Fibroblast of lung (primary cell): ENCODE measurements around the gene TNC.

ENCODE experiments used
- CTCF ChIP-seq, 2 donors: IDR thresholded peaks in 1 of 2; conservative IDR thresholded peaks in 1 of 2; 1 replicate in 1 of 2; 2 replicates in 1 of 2; pipeline ENCODE4 v1.5.1; 2011 to 2012; ENCODE audit warnings: low read length in 2 of 2, control low read depth in 1 of 2, inconsistent platforms in 1 of 2, low read depth in 1 of 2, mild to moderate bottlenecking in 1 of 2
- EZH2 ChIP-seq: IDR thresholded peaks from 2 replicates; pipeline ENCODE4 v1.5.1; 2012; ENCODE audit warnings: low read length, control low read depth, mild to moderate bottlenecking; ENCODE audit errors: missing control alignments

GRCh38 chr9:115022760-115023434, 95.1 kb downstream of the TNC start:
- TF ChIP-seq CTCF (conservative IDR thresholded peaks at IDR 0.05 in 1 of 2, IDR thresholded peaks at IDR 0.05 in 1 of 2; ENCODE audit: low read depth in 1 of 2, low read length in 2 of 2) (no peak), EZH2 (no peak)
